T follicular helper cell (primary cell): ENCODE data around the gene BIRC5.
A peak's percentile ranks its signal among the peaks of the same experiment; 100 is the strongest.

Experiments
- DNase-seq: peaks from one replicate; pipeline ENCODE4 v3.0.0-alpha.2; 2020; ENCODE audit warnings: low read depth

BIRC5 gene

GRCh38 chr17:78256707-78257591, 42.9 kb downstream of the BIRC5 start:
- no peak for DNase-seq

GRCh38 chr17:78257810-78258322, 43.8 kb downstream of the BIRC5 start:
- no peak for DNase-seq

GRCh38 chr17:78258323-78259191, 44.5 kb downstream of the BIRC5 start:
- DNase-seq, result peak; percentile 54

- no peak for DNase-seq
Measured at GRCh38 chr17:78259192-78259554, 45.1 kb downstream of the BIRC5 start.

- DNase-seq, result no peak
Measured at GRCh38 chr17:78263063-78263735, 49.1 kb downstream of the BIRC5 start.

- no peak for DNase-seq
Measured at GRCh38 chr17:78263736-78264340, 49.8 kb downstream of the BIRC5 start.

GRCh38 chr17:78264590-78264989, 50.5 kb downstream of the BIRC5 start:
- no peak for DNase-seq

GRCh38 chr17:78265121-78265520, 51.1 kb downstream of the BIRC5 start:
- no peak for DNase-seq

GRCh38 chr17:78266231-78266631, 52.2 kb downstream of the BIRC5 start:
- no peak for DNase-seq

GRCh38 chr17:78266771-78267170, 52.7 kb downstream of the BIRC5 start:
- no peak for DNase-seq

GRCh38 chr17:78267253-78268073, 53.4 kb downstream of the BIRC5 start:
- DNase-seq, result no peak

GRCh38 chr17:78268191-78268874, 54.3 kb downstream of the BIRC5 start:
- no peak for DNase-seq

- DNase-seq, result no peak
Measured at GRCh38 chr17:78268951-78269905, 55.2 kb downstream of the BIRC5 start.

GRCh38 chr17:78269955-78270381, 55.9 kb downstream of the BIRC5 start:
- DNase-seq, result no peak

- DNase-seq, result no peak
Measured at GRCh38 chr17:78271419-78272170, 57.5 kb downstream of the BIRC5 start.

- DNase-seq, result peak; percentile 74
Measured at GRCh38 chr17:78272181-78272913, 58.3 kb downstream of the BIRC5 start.

GRCh38 chr17:78272914-78273258, 58.8 kb downstream of the BIRC5 start:
- DNase-seq, result no peak

GRCh38 chr17:78273813-78274212, 59.8 kb downstream of the BIRC5 start:
- DNase-seq, result no peak
